ENCODE measurements around the gene FBXO2.

The FBXO2 gene

GRCh38 chr1:11647333-11647732 lies 6.9 kb downstream of the FBXO2 start:
- DNase-seq, result no peak
- no peak overlapping the region for H3K4me3 ChIP-seq (ENCODE audit: low read depth, low read length)
- in situ Hi-C loops (cut with HindIII; ENCODE audit: low pct_ligation_motif_present, low sequenced_read_pairs), result loop anchor here (25.0 kb wide), 1 partner anchor 410 kb away; no protein-coding TSS in a partner anchor
- H3K27me3 ChIP-seq (replicated peaks), result peaks cover 15% of the 10 kb centered on the region
- TF ChIP-seq CTCF (IDR thresholded peaks at IDR 0.05; ENCODE audit: low read depth, low read length, missing control alignments), result no peak
- no peaks in the 10 kb centered on the region for H3K36me3 ChIP-seq (replicated peaks)
- H3K27ac ChIP-seq, result no peak overlapping the region

- H3K4me3 ChIP-seq (ENCODE audit: low read depth, low read length), result no peak overlapping the region
- H3K27ac ChIP-seq, result no peak overlapping the region
- DNase-seq, result no peak
- no peak for TF ChIP-seq CTCF (IDR thresholded peaks at IDR 0.05; ENCODE audit: low read depth, low read length, missing control alignments)
- no peaks in the 10 kb centered on the region for H3K36me3 ChIP-seq (replicated peaks)
- in situ Hi-C loops (cut with HindIII; ENCODE audit: low pct_ligation_motif_present, low sequenced_read_pairs), result loop anchor here (25.0 kb wide), 1 partner anchor 409 kb away; no protein-coding TSS in a partner anchor
- peaks cover 15% of the 10 kb centered on the region for H3K27me3 ChIP-seq (replicated peaks)
These were observed 7.9 kb downstream of the FBXO2 start for GRCh38 chr1:11646317-11646716.

GRCh38 chr1:11645670-11646265 lies 8.5 kb downstream of the FBXO2 start:
- in situ Hi-C loops (cut with HindIII; ENCODE audit: low pct_ligation_motif_present, low sequenced_read_pairs), result loop anchor here (25.0 kb wide), 1 partner anchor 408 kb away; no protein-coding TSS in a partner anchor
- DNase-seq, result peak; percentile 60
- Histone ChIP-seq H3K36me3 (replicated peaks) (no peaks in the 10 kb centered on the region), H3K4me3 (ENCODE audit: low read depth, low read length) (no peak overlapping the region), H3K27me3 (replicated peaks) (peaks cover 15% of the 10 kb centered on the region), H3K27ac (no peak overlapping the region)
- TF ChIP-seq CTCF (IDR thresholded peaks at IDR 0.05; ENCODE audit: low read depth, low read length, missing control alignments), result peak; percentile 88

- in situ Hi-C loops (cut with HindIII; ENCODE audit: low pct_ligation_motif_present, low sequenced_read_pairs), result loop anchor here (25.0 kb wide), 1 partner anchor 408 kb away; no protein-coding TSS in a partner anchor
- H3K4me3 ChIP-seq (ENCODE audit: low read depth, low read length), result no peak overlapping the region
- no peak overlapping the region for H3K27ac ChIP-seq
- no peak for TF ChIP-seq CTCF (IDR thresholded peaks at IDR 0.05; ENCODE audit: low read depth, low read length, missing control alignments)
- H3K27me3 ChIP-seq (replicated peaks), result peaks cover 15% of the 10 kb centered on the region
- no peak for DNase-seq
- H3K36me3 ChIP-seq (replicated peaks), result no peaks in the 10 kb centered on the region
These were observed 9.0 kb downstream of the FBXO2 start for GRCh38 chr1:11645270-11645669.

GRCh38 chr1:11643782-11644181 lies 10.4 kb downstream of the FBXO2 start:
- TF ChIP-seq CTCF (IDR thresholded peaks at IDR 0.05; ENCODE audit: low read depth, low read length, missing control alignments), result no peak
- in situ Hi-C loops (cut with HindIII; ENCODE audit: low pct_ligation_motif_present, low sequenced_read_pairs), result loop anchor here (25.0 kb wide), 1 partner anchor 406 kb away; no protein-coding TSS in a partner anchor
- Histone ChIP-seq H3K27me3 (replicated peaks) (peaks cover 5% of the 10 kb centered on the region), H3K27ac (no peak overlapping the region), H3K36me3 (replicated peaks) (no peaks in the 10 kb centered on the region), H3K4me3 (ENCODE audit: low read depth, low read length) (no peak overlapping the region)
- no peak for DNase-seq
